K562 (cell line): ENCODE measurements around the gene UBE2D3. TPM values are rescaled to one million over a fixed set of nuclear protein-coding genes. Genes with fewer than 3 reads are reported as not detected.

Experiments
- CBX1 ChIP-seq: sonication (generic); IDR thresholded peaks from 2 replicates; pipeline ENCODE4 v1.6.1; 2016; ENCODE audit warnings: antibody characterized with exemption, low read depth, mild to moderate bottlenecking
- CHCHD3 ChIP-seq: fragments of 250-450 bp; sonication (Bioruptor Pico); IDR thresholded peaks from 2 replicates; pipeline ENCODE4 v2.1.2; 2022; ENCODE audit warnings: mild to moderate bottlenecking
- CTBP1 ChIP-seq: fragments of 450-650 bp; IDR thresholded peaks from 2 replicates; pipeline ENCODE4 v1.6.1; 2016; ENCODE audit warnings: borderline replicate concordance
- ERF ChIP-seq: fragments of 450-650 bp; formaldehyde crosslinking; IDR thresholded peaks from 2 replicates; pipeline ENCODE4 v1.4.0; 2020; ENCODE audit warnings: mild to moderate bottlenecking, mixed read lengths
- FOXP4 ChIP-seq: sonication (generic); formaldehyde crosslinking; IDR thresholded peaks from 2 replicates; pipeline ENCODE4 v1.8.0; 2022; ENCODE audit warnings: mild to moderate bottlenecking, missing genetic modification reagents, borderline replicate concordance
- HMG20A ChIP-seq: fragments of 450-650 bp; formaldehyde crosslinking; conservative IDR thresholded peaks from 2 replicates; pipeline ENCODE4 v1.4.0; 2020; ENCODE audit warnings: mild to moderate bottlenecking, mixed read lengths
- MEF2D ChIP-seq: conservative IDR thresholded peaks from 2 replicates; pipeline ENCODE4 v1.6.1; 2016; ENCODE audit warnings: low read depth, missing genetic modification characterization, missing compliant biosample characterization
- MIER1 ChIP-seq: fragments of 450-650 bp; IDR thresholded peaks from 2 replicates; pipeline ENCODE4 v1.6.1; 2016; ENCODE audit warnings: antibody characterized with exemption, mild to moderate bottlenecking, low read depth
- NFIX ChIP-seq: fragments of 250-450 bp; sonication (Bioruptor Pico); IDR thresholded peaks from 2 replicates; pipeline ENCODE4 v1.4.0; 2020; ENCODE audit warnings: low read depth, mild to moderate bottlenecking, moderate library complexity
- PTTG1 ChIP-seq: fragments of 450-650 bp; IDR thresholded peaks from 2 replicates; pipeline ENCODE4 v1.6.1; 2016; ENCODE audit warnings: low read depth, mild to moderate bottlenecking, missing genetic modification characterization, missing compliant biosample characterization
- RB1 ChIP-seq: fragments of 450-650 bp; IDR thresholded peaks from 2 replicates; pipeline ENCODE4 v1.6.1; 2017; ENCODE audit warnings: low read depth, mild to moderate bottlenecking
- SMAD2 ChIP-seq: fragments of 150-350 bp; IDR thresholded peaks from 2 replicates; pipeline ENCODE4 v1.6.1; 2014; ENCODE audit warnings: low read depth, mild to moderate bottlenecking, low read length
- SRSF7 ChIP-seq: fragments of 200-400 bp; formaldehyde crosslinking; optimal IDR thresholded peaks from 2 replicates; pipeline ENCODE3; 2017; ENCODE audit warnings: mild to moderate bottlenecking, low read depth, low read length
- THRAP3 ChIP-seq: fragments of 450-650 bp; IDR thresholded peaks from 2 replicates; pipeline ENCODE4 v1.6.1; 2016; ENCODE audit warnings: mild to moderate bottlenecking, inconsistent platforms, borderline replicate concordance
- TSC22D4 ChIP-seq: fragments of 450-650 bp; IDR thresholded peaks from 2 replicates; pipeline ENCODE4 v1.6.1; 2016; ENCODE audit warnings: missing genetic modification characterization, missing biosample characterization, control low read depth
- ZFP1 ChIP-seq: fragments of 450-650 bp; formaldehyde crosslinking; IDR thresholded peaks from 2 replicates; pipeline ENCODE4 v1.4.0; 2020; ENCODE audit warnings: mild to moderate bottlenecking, mixed read lengths
- ZNF232 ChIP-seq: sonication (generic); formaldehyde crosslinking; IDR thresholded peaks from 2 replicates; pipeline ENCODE4 v1.8.0; 2022; ENCODE audit warnings: mild to moderate bottlenecking, missing genetic modification reagents
- ZNF583 ChIP-seq: fragments of 250-450 bp; sonication (Bioruptor Pico); IDR thresholded peaks from 2 replicates; pipeline ENCODE4 v1.4.0; 2020
- polyA plus RNA-seq, 8 experiments: library from polyadenylated mRNA; depleted of rRNA in 4 of 8; stranded (reverse) in 5 of 8; unstranded in 3 of 8; fragments of >200 nt; fragmentation: Nextera tagmentation in 2 of 8; fragmentation: Illumina TruSeq in 1 of 8; extraction: Ambion mirVana in 2 of 8; extraction: Trizol in 1 of 8; gene quantifications; 2 replicates each; pipeline versions ENCODE4 v1.2.1 to v1.2.3, GENCODE V29; 2011 to 2014; ENCODE audit warnings: inconsistent platforms in 1 of 8, missing spikeins in 1 of 8
- total RNA-seq, 7 experiments: library from RNA; depleted of rRNA in 6 of 7; stranded (reverse); fragments of >200 nt in 6 of 7; fragmentation: Illumina TruSeq in 2 of 7; extraction: Trizol in 2 of 7; gene quantifications; 2 replicates each; pipeline versions ENCODE4 v1.2.1 to v1.2.3, GENCODE V29; 2011 to 2021; ENCODE audit warnings: low replicate concordance in 1 of 7
- TF ChIP-seq, protein P1 (sequence below): sonication (generic); formaldehyde crosslinking; IDR thresholded peaks from 2 replicates; pipeline ENCODE4 v1.8.1; 2023; ENCODE audit warnings: mild to moderate bottlenecking, missing genetic modification reagents
- TF ChIP-seq, protein P2 (sequence below): IDR thresholded peaks from 3 replicates; pipeline ENCODE4 v1.6.1; 2011; ENCODE audit warnings: borderline replicate concordance, mild to moderate bottlenecking; ENCODE audit not compliant: insufficient read length, insufficient read depth
- TF ChIP-seq, protein P3 (sequence below): fragments of 450-650 bp; formaldehyde crosslinking; IDR thresholded peaks from 2 replicates; pipeline ENCODE4 v1.4.0; 2020; ENCODE audit warnings: mild to moderate bottlenecking, moderate library complexity
- TF ChIP-seq, protein P4 (sequence below): fragments of 450-650 bp; formaldehyde crosslinking; IDR thresholded peaks from 2 replicates; pipeline ENCODE4 v1.4.0; 2022; ENCODE audit warnings: missing genetic modification characterization

UBE2D3 gene
- total and polyA plus RNA-seq, 9 of the 15 experiments (the other 6 are each of a cell fraction or from before 2014, with no cell fraction given) = 191 to 618 (median 292) TPM

GRCh38 chr4:102826890-102827673 lies at the start of gene UBE2D3 (continued):
- TF ChIP-seq, protein P1, sequence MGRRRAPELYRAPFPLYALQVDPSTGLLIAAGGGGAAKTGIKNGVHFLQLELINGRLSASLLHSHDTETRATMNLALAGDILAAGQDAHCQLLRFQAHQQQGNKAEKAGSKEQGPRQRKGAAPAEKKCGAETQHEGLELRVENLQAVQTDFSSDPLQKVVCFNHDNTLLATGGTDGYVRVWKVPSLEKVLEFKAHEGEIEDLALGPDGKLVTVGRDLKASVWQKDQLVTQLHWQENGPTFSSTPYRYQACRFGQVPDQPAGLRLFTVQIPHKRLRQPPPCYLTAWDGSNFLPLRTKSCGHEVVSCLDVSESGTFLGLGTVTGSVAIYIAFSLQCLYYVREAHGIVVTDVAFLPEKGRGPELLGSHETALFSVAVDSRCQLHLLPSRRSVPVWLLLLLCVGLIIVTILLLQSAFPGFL (CRISPR knock-in tag) = no peak
- TF ChIP-seq ZNF583 (CRISPR knock-in tag) = 0 out of 2 replicates have a peak, but pooled peaks have one; percentile 8
- 0 out of 2 replicates have a peak, but pooled peaks have one; percentile 70 for TF ChIP-seq FOXP4
- no peak for TF ChIP-seq HMG20A (CRISPR knock-in tag)
- TF ChIP-seq ZNF232 (CRISPR knock-in tag) = 0 out of 2 replicates have a peak, but pooled peaks have one; percentile 23
- TF ChIP-seq NFIX = no peak
- no peak for TF ChIP-seq SMAD2
- 0 out of 2 replicates have a peak, but pooled peaks have one; percentile 22 for TF ChIP-seq CHCHD3 (CRISPR knock-in tag)
- peak; percentile 75 for TF ChIP-seq CTBP1
- TF ChIP-seq PTTG1 = no peak
- no peak for TF ChIP-seq ZFP1 (CRISPR knock-in tag)
- no peak for TF ChIP-seq MEF2D (tag)
- peak; percentile 56; the same call in 1 of the 2 replicates for TF ChIP-seq MIER1
- TF ChIP-seq SRSF7 = no peak
- TF ChIP-seq, protein P2, sequence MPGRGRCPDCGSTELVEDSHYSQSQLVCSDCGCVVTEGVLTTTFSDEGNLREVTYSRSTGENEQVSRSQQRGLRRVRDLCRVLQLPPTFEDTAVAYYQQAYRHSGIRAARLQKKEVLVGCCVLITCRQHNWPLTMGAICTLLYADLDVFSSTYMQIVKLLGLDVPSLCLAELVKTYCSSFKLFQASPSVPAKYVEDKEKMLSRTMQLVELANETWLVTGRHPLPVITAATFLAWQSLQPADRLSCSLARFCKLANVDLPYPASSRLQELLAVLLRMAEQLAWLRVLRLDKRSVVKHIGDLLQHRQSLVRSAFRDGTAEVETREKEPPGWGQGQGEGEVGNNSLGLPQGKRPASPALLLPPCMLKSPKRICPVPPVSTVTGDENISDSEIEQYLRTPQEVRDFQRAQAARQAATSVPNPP = no peak
- peak; percentile 33 for TF ChIP-seq RB1
- TF ChIP-seq ERF (CRISPR knock-in tag) = peak; percentile 39; the same call in 1 of the 2 replicates
- TF ChIP-seq THRAP3 = peak; percentile 87; the same call in 1 of the 2 replicates
- TF ChIP-seq, protein P3, sequence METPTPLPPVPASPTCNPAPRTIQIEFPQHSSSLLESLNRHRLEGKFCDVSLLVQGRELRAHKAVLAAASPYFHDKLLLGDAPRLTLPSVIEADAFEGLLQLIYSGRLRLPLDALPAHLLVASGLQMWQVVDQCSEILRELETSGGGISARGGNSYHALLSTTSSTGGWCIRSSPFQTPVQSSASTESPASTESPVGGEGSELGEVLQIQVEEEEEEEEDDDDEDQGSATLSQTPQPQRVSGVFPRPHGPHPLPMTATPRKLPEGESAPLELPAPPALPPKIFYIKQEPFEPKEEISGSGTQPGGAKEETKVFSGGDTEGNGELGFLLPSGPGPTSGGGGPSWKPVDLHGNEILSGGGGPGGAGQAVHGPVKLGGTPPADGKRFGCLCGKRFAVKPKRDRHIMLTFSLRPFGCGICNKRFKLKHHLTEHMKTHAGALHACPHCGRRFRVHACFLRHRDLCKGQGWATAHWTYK (CRISPR knock-in tag) = no peak
- TF ChIP-seq, protein P4, sequence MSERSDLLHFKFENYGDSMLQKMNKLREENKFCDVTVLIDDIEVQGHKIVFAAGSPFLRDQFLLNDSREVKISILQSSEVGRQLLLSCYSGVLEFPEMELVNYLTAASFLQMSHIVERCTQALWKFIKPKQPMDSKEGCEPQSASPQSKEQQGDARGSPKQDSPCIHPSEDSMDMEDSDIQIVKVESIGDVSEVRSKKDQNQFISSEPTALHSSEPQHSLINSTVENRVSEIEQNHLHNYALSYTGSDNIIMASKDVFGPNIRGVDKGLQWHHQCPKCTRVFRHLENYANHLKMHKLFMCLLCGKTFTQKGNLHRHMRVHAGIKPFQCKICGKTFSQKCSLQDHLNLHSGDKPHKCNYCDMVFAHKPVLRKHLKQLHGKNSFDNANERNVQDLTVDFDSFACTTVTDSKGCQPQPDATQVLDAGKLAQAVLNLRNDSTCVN (CRISPR knock-in tag) = no peak; the same call in 1 of the 2 replicates
- TF ChIP-seq CBX1 = peak; percentile 55
- TF ChIP-seq TSC22D4 (tag) = no peak
